Vagina (tissue), 2 donors: Measurements from ENCODE around the gene TMEM134.

Experiments used
- POLR2A ChIP-seq, 2 donors: fragments of 450-650 bp; IDR thresholded peaks; one replicate each; pipeline ENCODE4 v1.6.1; 2017; ENCODE audit warnings: antibody characterized with exemption in 2 of 2, mild to moderate bottlenecking in 2 of 2, moderate library complexity in 2 of 2
- TF ChIP-seq, protein P1 (sequence below), 3 experiments: fragments of 450-650 bp in 2 of 3; fragments of 200-600 bp in 1 of 3; sonication (generic) in 1 of 3; IDR thresholded peaks; one replicate each; pipeline ENCODE4 v1.5.1; 2017 to 2019; ENCODE audit warnings: antibody characterized with exemption in 3 of 3, mild to moderate bottlenecking in 2 of 3, moderate library complexity in 2 of 3

DNA sequence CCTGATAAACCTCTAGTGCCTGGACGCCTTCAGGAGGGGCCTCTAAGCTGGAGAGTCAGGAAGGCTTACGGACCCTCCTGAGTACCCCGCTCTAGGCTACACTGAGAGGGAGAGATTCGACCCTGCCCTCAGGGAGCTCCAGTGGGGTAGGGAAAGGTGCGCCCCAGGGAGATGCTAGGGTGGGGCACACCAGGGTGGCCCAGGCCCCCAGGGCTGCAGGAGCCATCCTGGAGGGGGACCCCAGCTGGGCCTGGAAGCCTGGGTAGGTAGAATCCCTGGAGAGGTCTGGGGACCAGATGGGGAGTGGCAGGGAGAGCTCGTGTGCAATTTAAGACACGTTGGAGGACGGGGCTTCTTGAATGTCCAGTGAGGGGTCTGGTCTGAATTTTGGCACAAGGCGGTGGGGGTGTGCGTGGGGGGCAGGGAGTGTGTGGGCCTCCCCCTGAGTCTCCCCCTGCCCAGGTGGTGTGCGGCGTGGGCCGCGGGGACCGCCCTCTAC lies 48.9 kb downstream of the TMEM134 start:
- TF ChIP-seq, protein P1, sequence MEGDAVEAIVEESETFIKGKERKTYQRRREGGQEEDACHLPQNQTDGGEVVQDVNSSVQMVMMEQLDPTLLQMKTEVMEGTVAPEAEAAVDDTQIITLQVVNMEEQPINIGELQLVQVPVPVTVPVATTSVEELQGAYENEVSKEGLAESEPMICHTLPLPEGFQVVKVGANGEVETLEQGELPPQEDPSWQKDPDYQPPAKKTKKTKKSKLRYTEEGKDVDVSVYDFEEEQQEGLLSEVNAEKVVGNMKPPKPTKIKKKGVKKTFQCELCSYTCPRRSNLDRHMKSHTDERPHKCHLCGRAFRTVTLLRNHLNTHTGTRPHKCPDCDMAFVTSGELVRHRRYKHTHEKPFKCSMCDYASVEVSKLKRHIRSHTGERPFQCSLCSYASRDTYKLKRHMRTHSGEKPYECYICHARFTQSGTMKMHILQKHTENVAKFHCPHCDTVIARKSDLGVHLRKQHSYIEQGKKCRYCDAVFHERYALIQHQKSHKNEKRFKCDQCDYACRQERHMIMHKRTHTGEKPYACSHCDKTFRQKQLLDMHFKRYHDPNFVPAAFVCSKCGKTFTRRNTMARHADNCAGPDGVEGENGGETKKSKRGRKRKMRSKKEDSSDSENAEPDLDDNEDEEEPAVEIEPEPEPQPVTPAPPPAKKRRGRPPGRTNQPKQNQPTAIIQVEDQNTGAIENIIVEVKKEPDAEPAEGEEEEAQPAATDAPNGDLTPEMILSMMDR (IDR thresholded peaks at IDR 0.05): no peak
- TF ChIP-seq POLR2A (IDR thresholded peaks at IDR 0.05): no peak
